HG03175 (cell line): ENCODE data around the gene ARID1A.
A peak's percentile ranks its signal among the peaks of the same experiment; 100 is the strongest.
"Not testable (repeated sequence)": the region's sequence is repeated elsewhere in the genome, so short reads cannot be mapped to it uniquely, and the experiment has no call there.

Experiments
- ATAC-seq: cut with Tn5 transposase; IDR thresholded peaks from one replicate; pipeline ENCODE4 v1.9.1; 2021; ENCODE audit warnings: mild to moderate bottlenecking, moderate library complexity; ENCODE audit not compliant: unreplicated experiment

The ARID1A gene

GRCh38 chr1:26695356-26696118 is at the start of gene ARID1A:
Gene ARID1A, plus strand, starts transcription at chr1:26696015. Its CDS starts 389 bp downstream, at chr1:26696404.
- peak; percentile 38 for ATAC-seq

- no peak for ATAC-seq
Measured at GRCh38 chr1:26664802-26665201, 31.0 kb upstream of the ARID1A start.

GRCh38 chr1:26666855-26667254 is 29.0 kb upstream of the ARID1A start:
- no peak for ATAC-seq

GRCh38 chr1:26668106-26668786 is 27.6 kb upstream of the ARID1A start:
- not testable (repeated sequence) for ATAC-seq

GRCh38 chr1:26677306-26678115 is 18.3 kb upstream of the ARID1A start:
- ATAC-seq: no peak

- no peak for ATAC-seq
Measured at GRCh38 chr1:26684763-26685508, 10.9 kb upstream of the ARID1A start.

- ATAC-seq: no peak
Measured at GRCh38 chr1:26686795-26687194, 9.0 kb upstream of the ARID1A start.

- ATAC-seq: no peak
Measured at GRCh38 chr1:26689504-26689903, 6.3 kb upstream of the ARID1A start.

GRCh38 chr1:26690157-26690556 is 5.7 kb upstream of the ARID1A start:
- ATAC-seq: no peak

- ATAC-seq: no peak
Measured at GRCh38 chr1:26690576-26691031, 5.2 kb upstream of the ARID1A start.

GRCh38 chr1:26692211-26692792 is 3.5 kb upstream of the ARID1A start:
- ATAC-seq: peak; percentile 44

GRCh38 chr1:26692793-26693490 is 2.9 kb upstream of the ARID1A start:
- ATAC-seq: peak; percentile 34

GRCh38 chr1:26693599-26694572 is 1.9 kb upstream of the ARID1A start:
- ATAC-seq: no peak

GRCh38 chr1:26694638-26695355 is 1.0 kb upstream of the ARID1A start:
- no peak for ATAC-seq

- peak; percentile 1 for ATAC-seq
Measured at GRCh38 chr1:26696119-26696653, 371 bp downstream of the ARID1A start.

- ATAC-seq: no peak
Measured at GRCh38 chr1:26696654-26697430, 1.0 kb downstream of the ARID1A start.

- ATAC-seq: no peak
Measured at GRCh38 chr1:26697431-26697977, 1.7 kb downstream of the ARID1A start.
